Measurements from ENCODE around the gene CTSE. TPM values are rescaled to one million over a fixed set of nuclear protein-coding genes. Genes with fewer than 3 reads are reported as not detected.

The CTSE gene
- total RNA-seq, 1 donor, result not detected

DNA sequence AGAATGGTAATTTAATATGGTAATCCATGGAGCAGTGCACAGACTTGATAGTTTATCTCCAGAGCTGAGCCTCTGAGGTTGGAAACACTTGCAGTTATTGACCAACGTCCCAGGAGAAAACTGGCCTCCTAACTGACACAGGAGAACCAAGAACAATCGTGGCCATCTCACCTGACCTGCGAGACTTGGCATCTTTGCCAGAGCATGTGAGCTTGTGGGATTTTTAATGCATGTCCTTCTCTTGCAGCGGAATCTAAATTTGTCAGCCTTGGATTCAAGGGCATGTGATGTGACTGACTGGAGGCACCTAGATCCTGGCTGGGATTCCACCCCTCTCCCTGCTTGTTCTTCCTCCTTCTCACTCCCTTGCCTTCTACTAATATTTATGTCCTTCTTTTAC lies 52.6 kb downstream of the CTSE start:
- H3K4me3 ChIP-seq (ENCODE audit: low read depth, low read length), result no peak overlapping the region
- no peak for DNase-seq (ENCODE audit: low read depth)
- TF ChIP-seq CTCF (IDR thresholded peaks at IDR 0.05; ENCODE audit: insufficient read depth, low read depth, low read length), result no peak

DNA sequence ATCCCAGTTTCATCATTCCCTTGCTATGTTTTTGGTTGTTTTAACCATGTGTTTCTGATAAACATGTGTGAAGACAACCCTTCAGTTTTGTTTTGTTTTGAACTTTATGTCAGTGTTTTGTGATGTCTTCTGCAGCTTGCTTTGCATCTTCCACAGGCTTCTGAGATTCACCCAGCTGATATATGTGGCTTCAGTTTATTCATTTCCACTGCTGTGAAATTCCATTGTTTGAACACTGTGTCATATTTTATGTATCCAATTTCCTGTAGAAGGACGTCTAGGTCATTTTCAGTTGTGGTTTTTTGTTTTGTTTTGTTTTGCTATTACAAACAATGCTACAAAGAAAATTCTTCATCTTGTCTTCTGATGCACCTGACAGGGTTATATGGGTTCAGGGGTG lies 53.2 kb downstream of the CTSE start:
- no peak overlapping the region for H3K4me3 ChIP-seq (ENCODE audit: low read depth, low read length)
- DNase-seq (ENCODE audit: low read depth), result peak; percentile 78
- no peak for TF ChIP-seq CTCF (IDR thresholded peaks at IDR 0.05; ENCODE audit: insufficient read depth, low read depth, low read length)

GRCh38 chr1:205969229-205969628 lies 54.5 kb downstream of the CTSE start:
- no peak for TF ChIP-seq CTCF (IDR thresholded peaks at IDR 0.05; ENCODE audit: insufficient read depth, low read depth, low read length)
- no peak for DNase-seq (ENCODE audit: low read depth)

DNA sequence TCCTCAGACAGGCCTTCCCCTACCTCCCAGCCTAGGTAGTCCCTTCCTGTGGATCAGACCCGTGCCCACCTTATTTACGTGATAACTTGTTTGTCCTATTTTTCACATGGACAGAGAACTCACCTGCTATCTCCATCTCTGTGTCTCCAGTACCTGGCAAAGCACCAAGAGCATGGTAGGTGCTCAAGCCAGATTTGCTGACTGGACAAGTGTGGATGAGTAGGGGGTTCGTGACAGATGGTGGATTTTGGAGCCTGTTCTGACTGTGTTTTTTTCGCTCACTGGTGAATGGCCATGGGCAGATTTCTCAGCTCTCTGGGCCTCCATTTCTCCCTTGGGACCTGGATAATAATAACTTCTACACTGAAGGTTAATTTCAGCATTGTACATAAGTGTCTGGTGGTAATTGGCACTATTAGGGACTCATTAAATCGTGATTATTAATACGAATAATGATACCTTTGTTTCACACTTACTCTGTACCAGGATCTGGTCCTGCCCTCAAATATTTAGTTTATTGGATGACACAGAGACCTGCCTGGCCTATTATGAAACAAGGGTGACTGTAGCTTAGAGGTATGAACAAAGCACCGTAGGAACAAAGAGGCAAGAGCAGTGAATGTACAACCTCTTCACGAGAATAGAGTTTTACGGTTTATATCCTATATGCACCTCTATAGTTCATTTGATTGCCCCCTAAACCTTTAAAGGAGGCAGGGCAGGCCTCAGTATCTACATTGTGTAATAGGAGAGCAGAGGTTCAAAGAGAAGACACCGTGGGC lies 56.0 kb downstream of the CTSE start:
- no peak for TF ChIP-seq CTCF (IDR thresholded peaks at IDR 0.05; ENCODE audit: insufficient read depth, low read depth, low read length)
- no peak for DNase-seq (ENCODE audit: low read depth)
- no peak overlapping the region for H3K4me3 ChIP-seq (ENCODE audit: low read depth, low read length)

More at GRCh38 chr1:205969229-205969628, 54.5 kb downstream of the CTSE start:
- H3K4me3 ChIP-seq (ENCODE audit: low read depth, low read length), result no peak overlapping the region

- TF ChIP-seq CTCF (IDR thresholded peaks at IDR 0.05; ENCODE audit: insufficient read depth, low read depth, low read length), result no peak
These were observed 58.4 kb downstream of the CTSE start for GRCh38 chr1:205965036-205965884.

DNA sequence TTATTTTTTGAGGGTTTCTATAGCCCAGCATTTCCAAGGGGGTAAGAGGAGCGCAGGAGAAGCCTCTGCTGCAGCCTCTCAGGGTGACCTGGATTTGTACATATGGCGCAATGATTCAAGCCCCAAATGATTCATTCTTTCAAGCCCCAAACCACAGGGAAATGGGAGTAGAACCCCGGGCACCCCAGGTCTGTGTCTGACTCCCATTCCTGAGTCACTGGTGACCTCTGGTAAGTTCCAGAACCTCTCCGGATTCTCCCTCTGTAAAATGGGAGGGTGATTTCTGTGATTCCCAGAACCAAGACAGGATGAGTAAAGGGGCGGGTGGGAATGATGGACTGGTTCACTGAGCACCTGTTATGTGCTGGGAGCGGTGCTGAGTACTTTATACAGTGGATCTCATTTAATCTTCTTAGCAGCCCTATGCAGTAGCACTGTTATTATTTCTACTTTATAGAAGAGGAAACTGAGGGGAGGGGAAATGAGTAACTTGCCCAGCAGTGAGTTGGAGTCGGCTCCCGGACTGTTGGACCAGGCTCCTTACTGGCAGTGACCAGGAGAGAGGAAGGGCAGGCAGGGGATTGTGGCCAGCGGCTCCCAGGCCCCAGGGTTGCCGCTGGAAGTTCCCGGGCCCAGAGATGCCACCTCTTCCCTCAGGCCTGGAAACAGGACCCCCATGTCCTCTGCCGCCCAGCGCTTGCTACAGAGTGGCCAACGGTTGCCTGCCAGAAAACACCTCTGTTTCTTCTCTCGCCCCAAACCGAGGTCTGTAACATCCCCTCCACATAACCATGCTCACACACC lies 60.1 kb downstream of the CTSE start:
- DNase-seq (ENCODE audit: low read depth), result peak; percentile 33
- H3K4me3 ChIP-seq (ENCODE audit: low read depth, low read length), result no peak overlapping the region

More at GRCh38 chr1:205965036-205965884, 58.4 kb downstream of the CTSE start:
- no peak overlapping the region for H3K4me3 ChIP-seq (ENCODE audit: low read depth, low read length)
- DNase-seq (ENCODE audit: low read depth), result no peak

More for the DNA sequence above, 60.1 kb downstream of the CTSE start:
- no peak for TF ChIP-seq CTCF (IDR thresholded peaks at IDR 0.05; ENCODE audit: insufficient read depth, low read depth, low read length)

All from fibroblast of villous mesenchyme (primary cell).